NK-92 treated with Interleukin-12 subunit alpha and Interleukin-12 subunit beta, amount 100 ng/mL, for 24 hours (cell line): ENCODE measurements around the gene UROC1.

ENCODE experiments used
- DNase-seq: peaks from one replicate; lab custom pipeline; 2025; lab: John Stamatoyannopoulos, UW

Gene UROC1

DNA sequence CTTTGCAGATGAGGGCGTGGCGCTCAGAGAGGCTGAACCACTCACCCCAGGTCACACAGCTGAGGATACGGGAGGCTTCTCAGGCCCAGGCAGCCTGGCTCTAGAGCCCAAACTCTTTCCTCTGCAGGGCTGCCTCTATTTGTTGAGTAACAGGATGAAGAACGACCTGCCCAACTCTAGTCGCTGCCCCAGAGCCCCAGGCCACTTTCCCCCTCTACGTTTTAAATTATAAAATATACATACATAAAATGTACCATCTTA is 22.7 kb downstream of the UROC1 start:
- no peak for DNase-seq

DNA sequence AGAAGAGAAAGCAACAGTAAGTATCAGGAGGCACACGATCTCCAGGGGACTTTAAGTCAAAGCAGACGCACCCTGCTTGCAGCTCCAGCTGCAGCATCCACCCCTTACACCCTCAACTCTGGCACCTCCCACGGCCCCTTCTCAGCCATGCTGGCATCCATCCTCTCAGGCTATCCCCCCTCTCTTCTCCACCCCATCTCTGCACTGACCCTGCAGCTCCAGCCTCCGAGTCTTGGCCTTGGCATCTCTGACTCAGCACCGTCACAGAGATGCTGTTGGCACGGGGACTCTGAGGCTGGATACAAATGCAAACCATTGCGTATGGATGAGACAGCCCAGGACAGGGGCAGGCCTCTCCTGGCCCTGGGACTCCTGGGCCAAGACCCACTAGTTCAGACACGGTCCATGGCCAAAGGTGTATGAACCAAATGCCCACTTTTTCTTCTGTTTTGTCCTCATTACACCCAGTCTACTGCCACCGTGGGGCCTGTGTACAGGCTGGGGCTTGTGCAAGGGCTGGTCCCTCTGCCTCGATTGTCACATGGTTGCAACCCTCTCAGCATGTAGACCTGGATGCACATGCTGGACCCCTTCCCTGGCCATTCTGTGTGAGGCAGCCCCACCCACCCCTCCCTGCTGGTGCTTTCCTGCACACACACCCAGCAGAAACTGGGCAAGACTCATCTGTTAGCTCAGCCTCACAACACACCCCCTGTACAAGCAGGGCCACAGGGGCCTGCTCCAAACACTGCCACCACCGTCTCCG is 23.2 kb downstream of the UROC1 start:
- no peak for DNase-seq

DNA sequence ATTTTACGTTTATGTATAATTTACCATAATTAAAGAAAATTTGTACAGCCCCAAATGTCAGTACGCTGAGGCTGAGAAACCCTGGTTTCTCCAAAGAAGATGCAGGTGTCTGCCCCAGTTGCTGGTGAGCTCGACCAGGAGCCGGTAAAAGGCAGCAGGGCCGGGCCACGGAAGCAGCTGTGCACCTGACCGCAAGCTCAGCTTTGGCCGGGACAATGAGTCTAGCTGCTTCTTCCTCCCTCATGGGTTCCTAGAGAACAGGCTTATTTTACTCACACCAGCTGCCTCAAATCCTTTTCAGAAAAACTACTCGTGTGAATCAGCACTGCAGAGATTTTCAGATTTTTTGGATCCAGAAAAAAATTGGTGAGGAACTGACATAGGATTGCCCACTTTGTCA is 23.8 kb downstream of the UROC1 start:
- DNase-seq = no peak

DNA sequence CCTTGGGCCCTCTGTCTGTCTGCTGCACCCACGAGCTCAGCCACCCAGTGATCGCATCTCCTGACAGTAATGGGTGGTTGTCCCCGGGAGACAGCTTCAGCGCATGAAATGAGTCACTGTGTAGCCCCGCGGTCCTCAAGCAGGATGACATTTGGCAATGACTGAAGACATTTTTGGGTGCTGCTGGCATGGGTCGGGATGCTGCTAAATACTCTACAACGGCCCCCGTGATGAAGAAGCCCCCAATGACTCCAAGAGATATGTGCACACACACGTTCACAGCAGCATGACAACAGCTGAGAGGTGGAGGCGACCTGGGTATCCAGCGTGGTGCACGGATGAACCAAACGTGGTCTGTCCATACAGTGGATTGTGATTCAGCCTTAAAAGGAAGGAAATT is 24.5 kb downstream of the UROC1 start:
- DNase-seq = no peak

DNA sequence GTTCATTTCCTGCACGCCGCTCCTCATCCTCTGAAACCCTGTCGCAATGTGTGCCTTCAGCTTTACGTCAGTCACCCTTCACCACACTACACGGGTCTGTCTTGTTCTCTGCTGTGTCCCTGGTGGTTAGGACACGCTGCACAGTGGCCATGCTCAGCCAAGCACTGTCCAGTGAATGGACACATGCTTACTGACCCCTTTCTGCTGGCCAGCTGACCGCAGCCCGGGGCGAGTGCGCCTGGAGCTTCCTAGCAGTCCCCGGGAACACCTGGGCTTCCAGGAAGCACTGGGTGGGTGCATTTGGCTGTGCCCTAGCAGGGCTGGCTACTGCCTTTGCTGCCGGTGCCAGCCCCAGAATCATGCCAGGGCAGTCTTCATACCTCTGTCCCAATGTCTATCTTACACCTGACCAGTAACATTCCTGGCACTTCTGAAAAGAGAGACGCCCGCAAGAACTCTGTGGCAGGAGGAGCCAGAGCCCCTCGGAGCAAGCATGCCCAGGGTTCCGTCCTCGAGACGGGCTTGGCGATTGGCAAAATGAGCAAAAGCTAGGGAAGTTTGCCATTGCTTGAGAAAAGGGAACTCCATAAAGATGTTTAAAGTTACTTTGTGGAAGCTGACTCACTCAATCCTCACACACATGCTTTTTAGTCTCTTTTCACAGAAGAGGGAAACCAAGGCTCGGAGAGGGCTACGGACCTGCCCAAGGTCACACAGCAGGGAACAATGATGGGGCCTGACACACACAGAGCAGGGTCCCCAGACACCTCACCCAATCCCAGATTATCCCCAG is 26.2 kb downstream of the UROC1 start:
- no peak for DNase-seq

DNA sequence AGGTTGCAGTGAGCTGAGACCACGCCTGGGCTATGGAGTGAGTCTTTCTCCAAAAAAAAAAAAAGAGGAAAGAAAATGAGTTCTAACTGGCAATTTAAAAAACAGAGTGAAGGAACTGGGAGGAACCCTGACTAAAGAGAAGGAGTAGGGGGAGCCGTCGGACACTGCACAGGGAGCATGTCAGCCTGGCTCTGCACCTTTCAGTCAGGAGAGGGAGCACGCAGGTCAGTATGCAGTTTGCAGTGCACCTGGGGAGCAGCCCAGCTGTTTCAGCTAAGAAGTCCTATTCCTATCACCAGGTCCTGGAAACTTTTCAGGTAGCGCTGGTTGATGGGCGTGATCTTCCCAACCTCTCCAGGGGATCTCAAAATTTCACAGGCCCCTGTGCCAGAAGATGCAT is 27.0 kb downstream of the UROC1 start:
- no peak for DNase-seq

DNA sequence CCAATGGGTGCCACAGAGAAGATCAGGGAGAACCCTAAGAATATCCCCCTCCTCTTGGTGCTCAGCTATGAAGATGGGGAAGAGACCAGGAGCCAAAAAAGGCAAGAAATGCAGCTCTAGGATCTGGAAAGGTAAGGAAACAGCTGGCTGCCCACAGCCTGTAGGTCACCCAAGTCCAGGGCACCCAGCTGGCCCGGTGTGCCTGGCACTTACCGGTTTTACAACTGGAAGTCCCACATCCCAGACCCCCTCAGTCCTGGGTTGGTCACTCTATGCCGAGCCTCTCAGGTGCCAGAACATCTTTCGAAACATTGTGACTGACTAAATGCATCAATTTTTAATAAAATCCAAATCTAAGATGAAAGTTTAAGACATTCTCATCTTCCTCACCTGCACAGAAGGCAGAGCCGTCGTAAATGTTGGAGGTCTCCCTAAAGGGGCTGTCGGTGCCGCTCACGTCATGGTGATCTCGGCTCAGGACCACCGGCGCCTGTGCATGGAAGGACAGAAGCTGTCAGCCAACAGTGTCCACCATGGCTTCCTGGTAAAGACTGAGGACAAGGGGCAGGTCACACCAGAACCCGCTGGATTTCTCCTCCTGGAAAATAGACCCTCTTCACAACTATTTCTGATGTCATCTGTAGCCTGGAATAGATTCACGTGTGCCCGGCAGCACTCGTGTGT is 28.5 kb downstream of the UROC1 start:
- no peak for DNase-seq

DNA sequence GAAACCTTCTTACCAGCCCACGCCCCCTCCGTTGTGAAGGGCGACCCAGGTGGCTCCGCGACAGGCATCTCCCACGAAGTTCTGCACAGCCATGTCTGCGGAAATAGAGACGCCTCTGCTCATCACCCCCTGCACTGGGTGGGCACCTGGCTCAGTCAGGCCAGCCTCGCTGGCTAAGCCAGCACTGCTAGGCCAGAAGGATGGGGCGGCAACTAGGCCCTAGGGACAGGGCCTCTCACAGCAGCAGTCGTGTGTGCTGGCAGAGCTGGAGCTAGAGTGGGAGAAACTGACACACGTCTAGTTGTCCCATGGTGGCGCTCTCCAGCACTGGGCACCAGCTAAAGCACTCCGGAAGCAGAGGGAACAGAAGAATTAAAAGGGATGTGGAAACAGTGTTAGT is 29.4 kb downstream of the UROC1 start:
- no peak for DNase-seq

DNA sequence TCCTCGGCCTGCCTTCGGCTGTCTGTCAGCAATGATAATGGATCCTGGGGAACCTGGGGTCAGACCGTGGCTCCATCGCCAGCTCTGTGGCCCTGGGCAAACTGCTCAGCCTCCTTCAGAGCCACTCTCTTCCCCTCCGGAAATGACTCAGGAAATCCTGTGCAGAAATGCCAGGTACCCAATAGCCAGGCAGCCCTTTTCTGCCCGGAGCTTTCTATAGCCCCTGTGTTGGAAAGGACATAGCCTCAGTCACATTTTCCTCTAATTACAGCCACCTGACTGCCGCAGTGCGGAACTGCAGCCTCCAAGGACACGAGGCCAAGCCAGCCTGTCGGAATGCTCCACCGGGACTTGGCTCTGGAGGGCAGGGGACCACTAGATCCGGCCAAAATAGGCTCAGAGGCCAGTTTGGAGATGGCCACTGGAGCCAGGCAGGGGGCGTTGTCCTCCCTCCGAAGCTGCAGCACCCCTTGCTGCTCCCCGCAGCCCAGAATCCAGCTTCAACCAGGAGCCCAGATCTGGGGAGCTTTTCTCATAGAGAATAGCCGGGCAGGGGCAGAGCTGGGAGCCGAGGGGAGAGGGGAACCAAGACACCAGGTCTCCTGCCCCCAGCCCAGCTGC is 30.3 kb downstream of the UROC1 start:
- DNase-seq = no peak

DNA sequence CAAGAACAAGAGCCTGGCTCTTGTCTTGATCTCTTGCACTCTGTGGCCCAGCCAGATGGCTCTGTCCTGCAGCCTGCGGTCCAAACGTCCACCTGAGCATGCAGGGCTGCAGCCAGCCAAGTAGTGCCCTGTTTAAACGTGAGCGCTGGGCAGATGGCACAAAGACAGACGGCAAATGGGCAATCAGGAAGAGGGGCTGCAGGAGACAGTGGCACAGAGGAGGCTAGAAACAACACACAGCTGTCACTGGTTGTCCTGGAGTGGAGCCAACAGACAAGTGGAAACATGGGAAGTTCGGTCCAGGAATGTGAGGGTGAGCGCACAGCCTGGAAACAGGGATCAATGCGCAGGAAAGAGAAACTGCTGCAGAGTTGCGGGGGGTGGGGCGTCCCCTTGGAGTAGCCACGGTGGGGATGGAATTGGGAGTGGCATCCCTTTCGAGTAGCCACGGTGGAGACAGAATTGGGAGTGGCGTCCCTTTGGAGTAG is 31.2 kb downstream of the UROC1 start:
- DNase-seq = no peak

DNA sequence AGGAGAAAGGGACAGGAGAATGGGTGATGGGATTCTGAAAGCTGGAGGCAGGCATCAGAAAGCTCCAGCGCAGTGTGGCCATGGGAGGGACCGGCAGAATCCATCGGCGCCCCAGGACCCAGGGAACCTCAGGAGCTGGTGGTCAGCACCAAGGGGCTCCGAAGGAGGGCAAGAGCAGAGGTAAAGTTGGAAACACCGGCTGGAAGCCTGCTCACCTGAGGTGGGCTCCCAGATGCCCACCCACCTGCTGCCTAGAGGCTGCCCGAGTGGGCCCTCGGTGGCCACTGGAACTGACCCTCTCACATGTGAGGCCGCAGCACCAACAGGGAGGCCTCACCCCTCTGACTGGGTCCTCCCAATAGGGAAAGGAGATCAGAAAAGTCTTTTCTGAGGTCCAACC is 31.6 kb downstream of the UROC1 start:
- no peak for DNase-seq

DNA sequence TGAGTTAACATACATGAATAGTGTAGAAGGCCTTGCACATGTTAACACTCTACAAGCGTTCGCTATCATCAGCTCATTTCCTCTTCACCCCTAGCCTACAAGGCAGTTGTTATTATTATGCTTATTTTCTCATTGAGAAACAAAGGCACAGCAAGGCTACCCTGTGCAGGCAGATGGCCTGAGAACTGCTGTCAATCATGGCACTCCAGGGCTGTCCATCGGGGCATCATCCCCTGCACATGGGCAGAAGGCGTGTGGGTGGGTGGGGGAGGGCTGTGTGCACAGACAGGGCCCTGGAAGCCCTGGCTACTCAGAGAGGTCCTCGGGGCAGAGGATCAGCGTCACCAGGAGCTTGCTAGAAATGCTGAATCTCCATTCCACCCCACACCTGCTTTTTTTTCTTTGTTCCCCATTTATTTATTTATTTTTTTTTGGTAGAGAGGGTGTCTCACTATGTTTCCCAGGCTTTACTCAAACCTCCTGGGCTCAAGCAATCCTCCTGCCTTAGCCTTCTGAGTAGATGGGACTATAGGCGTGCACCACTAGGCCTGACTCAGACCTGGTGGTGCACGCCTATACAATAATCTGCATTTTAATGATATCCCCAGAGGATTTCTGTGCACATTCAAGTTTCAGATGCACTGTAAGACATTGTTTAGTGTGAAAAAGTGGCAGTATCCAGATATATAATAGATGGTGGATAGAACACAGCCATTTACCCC is 32.2 kb downstream of the UROC1 start:
- DNase-seq = no peak

DNA sequence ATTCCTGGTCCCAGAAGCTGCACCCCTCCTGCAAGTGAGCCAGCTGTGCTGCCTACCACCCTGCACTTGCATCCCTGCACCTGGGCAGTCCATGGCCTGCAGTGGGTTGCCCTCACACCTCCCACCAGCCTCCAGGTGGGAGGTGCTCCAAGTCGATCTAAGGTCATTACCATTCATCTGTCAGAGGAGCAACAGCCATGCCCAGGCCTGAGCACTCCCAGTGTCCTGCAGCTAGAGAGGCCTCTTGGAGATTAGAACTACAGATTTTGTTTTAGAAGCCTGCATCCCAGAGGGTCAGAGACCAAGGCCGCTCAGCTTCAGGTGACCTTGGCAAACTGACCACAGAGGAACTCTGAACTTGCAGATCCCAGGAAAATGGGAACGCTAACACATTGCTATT is 32.9 kb downstream of the UROC1 start:
- DNase-seq = no peak

DNA sequence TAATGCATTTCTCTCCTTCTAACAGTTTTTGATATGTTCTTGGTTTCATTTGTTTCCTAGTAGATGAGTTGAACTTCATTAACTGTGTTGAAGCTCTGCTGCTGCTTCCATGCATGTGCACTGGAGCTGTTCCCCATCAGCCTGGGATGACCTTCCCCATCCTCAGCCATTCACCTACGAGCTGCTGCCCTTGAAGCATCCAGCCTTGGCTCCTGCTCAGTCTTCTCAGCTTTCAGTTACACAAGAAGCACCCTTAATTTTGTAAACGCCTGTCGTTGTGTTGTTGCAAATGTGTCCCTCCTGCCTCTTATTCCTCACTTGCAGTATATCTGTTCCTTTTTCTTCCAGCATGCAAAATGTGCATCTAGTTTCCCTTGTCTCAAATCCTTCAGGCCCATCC is 33.4 kb downstream of the UROC1 start:
- no peak for DNase-seq

DNA sequence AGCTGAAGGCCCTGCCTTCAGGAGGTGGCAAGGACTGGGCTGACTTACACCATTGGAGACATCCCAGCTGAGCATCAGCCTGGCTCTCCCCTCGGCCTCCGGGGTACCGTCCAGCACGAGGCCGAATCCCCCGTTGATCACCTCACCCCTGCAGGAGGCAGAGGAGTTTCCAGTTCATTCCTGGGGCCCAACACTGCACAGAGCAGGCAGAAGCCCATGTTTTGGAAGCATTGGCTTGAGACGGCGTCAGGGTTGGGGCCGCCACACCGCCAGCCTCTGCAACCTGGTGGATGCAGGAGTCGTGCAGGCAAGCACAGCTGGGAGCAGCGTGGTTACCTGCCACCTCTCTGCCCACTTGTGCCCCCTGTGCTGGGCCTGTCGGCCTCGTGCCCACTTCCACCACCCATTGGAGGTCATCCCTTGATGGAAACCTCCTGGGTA is 34.2 kb downstream of the UROC1 start:
- no peak for DNase-seq

DNA sequence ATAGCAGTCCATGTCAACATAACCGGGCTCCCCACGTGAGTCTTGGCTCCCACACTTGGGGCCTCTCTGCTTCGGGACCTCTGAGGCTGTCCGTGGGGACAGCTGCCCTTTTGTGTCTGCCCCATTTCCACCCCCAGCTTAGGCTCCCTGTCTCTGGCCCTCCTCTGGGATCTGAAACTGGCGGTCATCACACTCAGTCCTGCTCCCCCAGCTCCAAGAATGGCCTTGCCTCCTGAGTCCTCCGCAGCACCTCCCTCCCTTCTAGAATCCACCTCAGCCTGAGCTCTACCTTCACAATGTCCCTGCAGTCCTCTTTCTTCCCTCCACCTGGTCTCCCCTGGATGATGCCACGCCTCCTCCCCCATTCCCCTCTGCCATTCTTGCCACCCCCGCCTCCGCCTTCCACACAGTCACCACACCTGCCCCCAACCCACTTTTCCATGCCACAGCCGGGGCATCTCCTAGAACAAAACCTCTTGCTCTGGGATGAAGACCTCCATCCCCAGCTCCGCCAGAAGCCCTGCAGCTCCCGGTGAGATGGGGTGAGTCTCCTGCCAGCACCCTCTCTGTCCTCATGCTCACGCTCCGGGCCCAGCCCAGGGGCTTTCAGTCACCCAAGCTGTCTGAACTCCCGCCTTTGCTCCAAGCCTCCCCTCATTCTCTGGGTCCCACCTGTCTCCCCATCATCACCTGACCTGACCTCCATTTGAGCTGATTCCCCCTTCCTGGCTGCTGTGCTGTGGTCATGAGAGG is 34.9 kb downstream of the UROC1 start:
- no peak for DNase-seq

DNA sequence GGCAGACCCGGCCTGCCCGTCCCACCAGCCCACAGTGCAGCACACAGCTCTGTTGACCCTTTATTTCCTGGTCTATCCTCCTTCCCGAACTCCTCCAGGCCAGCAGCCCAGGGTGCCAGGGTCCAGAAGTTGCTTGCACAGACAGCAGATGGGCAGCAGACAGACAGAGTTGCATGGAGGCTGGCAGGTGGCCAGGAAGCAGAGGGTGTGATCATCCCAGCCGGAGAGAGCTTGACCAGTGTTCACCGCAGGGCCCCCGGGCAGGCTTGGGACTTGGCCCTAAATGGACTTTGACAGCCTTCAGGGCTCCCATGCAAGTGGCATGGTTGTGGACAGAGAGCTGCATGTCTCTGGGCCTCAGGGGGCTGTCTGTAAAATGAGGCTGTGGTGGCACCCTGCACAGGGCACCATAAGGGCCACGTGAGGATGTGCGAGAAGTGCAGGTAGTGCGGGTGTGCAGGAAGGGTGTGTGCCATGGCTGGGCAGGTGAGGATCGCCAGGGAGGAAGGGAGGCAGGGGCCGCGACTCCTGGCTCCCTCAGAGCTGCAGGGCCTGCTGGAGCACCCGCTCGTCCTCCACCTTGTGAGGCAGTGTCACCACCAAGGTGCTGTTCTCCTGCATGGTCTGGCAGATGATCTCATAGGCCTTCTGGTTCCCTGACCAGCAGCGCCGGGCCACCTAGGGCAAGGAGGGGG is 35.6 kb downstream of the UROC1 start:
- DNase-seq = no peak

DNA sequence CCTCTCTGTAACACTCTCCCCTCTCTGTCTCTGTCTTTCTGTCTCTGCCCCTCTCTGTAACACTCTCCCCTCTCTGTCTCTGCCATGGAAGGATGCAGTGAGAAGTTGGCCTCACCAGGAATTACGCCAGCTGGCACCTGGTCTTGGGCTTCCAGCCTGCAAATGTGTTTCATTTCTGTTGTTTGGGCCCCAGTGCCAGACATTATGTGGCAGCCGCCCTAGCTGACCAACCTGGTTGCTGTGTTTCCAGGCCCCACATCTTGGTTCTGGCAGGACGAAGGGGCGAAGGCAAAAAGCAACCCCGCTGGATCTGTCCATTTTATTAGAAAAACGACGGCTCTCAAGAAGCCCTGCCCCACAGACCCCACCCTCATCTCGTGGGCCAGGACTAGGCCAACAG is 36.7 kb downstream of the UROC1 start:
- DNase-seq = no peak

DNA sequence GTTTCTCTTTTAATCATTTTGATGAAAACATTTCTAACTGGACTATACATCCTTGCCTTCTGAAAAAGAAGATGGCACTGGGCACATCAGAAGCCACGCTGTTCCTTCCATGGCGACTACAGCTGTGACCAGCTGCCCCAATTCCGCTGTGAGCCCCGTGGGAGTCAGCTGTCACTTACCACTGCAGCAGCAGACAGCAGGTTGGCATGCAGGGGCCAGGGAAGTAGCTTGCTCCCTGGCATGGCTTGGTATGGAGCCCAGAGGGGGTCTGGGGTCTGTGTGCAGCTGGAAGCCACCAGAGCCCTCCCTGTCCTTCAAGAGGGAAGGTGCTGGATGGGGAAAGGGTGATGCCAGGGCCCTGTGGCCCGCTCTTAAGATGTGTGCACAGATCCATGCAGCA is 37.4 kb downstream of the UROC1 start:
- no peak for DNase-seq

DNA sequence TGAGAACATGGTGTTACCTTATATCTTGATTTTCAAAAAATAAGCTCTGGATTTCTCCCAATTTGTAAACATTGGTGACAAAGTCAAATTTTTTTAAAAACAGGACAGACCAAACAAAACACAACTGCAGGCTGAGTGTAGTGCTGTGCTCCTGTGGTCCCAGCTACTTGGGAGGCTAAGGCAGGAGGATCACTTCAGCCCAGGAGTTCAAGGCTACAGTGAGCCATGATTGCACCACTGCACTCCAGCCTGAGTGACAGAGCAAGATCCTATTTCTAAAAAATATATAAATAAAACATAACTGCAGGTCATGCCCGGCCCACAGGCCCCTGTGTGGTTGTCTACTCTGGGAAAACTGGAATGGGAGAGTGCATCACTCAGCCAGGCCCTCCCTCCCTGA is 37.9 kb downstream of the UROC1 start:
- no peak for DNase-seq
